Central memory CD4-positive, alpha-beta T cell (primary cell): ENCODE data around the gene RDH12.

Experiments
- DNase-seq: peaks from one replicate; pipeline ENCODE4 v3.0.0; 2022

Gene RDH12

GRCh38 chr14:67749341-67750084 lies 47.8 kb downstream of the RDH12 start:
- DNase-seq: no peak

DNA sequence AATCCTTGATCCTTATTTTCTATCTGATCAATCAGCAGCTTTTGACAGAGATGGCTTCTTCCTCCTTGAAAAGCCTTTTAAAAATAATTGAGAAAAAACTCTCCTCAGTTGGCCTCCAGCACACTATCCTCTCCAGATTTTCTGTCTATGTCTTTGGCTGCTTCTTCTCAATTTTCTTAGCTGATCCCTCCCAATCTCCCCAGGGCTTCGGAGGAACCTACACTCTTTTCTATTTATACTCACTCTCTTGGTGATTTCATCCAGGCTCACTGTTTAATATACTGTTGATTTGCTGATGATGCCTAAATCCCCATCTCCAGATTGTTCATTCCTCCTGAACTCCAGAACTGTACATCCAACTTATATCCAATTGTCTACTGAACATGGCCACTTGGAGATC lies 54.8 kb downstream of the RDH12 start:
- no peak for DNase-seq

DNA sequence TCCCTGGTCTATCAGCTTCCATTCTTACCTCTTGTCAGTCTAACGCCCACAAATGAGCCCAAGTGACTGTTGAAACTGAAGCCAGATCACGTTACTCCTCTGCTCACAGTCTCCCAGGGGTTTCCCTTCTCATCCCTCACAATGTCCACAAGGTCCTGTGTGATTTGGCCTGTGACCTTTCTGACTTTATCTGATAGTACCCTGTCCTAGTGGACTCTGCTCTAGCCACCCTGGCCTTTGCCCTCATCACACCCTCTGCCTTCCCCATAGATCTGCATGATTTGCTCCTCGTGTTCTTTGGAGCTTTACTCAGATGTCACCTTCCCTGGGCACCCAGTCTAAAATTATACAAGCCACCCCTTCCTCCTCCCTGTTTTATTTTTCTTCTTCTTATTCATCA lies 55.5 kb downstream of the RDH12 start:
- DNase-seq: no peak

GRCh38 chr14:67759916-67760315 lies 58.2 kb downstream of the RDH12 start:
- DNase-seq: no peak

- no peak for DNase-seq
Observed at GRCh38 chr14:67762051-67762450, 60.4 kb downstream of the RDH12 start.

GRCh38 chr14:67763158-67763822 lies 61.6 kb downstream of the RDH12 start:
- no peak for DNase-seq

- no peak for DNase-seq
Observed at GRCh38 chr14:67764496-67764895, 62.8 kb downstream of the RDH12 start.

DNA sequence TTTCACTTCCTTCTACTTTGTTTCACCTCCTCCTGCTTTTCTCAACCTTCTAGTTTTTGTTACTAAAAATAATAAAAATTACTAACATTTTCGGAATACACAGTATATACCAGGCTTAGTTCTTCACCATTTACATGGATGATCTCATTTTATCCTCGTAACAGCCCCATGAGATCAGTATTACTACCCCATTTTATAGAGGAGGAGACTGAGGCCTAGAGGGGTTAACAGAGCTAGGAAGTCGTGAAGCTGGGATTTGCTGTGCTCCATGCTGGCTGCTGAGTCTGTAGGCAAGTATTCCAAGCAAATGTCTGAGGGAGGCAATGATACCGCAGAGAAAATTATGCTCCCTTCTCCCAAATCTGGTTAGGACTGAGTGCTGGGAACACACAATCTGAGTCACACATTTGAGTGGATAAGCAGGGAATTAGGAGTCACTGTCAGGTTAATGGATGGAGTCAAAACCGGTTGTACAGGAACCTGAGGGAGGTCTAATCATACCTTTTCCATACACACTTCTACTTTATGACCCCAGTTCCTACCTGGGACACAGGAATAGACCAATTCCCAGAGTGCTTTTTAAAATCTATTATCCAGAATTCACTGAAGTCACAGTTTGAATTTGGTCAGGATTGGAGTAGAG lies 63.6 kb downstream of the RDH12 start:
- no peak for DNase-seq

- DNase-seq: no peak
Observed at GRCh38 chr14:67766035-67766680, 64.5 kb downstream of the RDH12 start.

- no peak for DNase-seq
Observed at GRCh38 chr14:67768219-67768618, 66.5 kb downstream of the RDH12 start.

GRCh38 chr14:67773844-67774377 lies 72.2 kb downstream of the RDH12 start:
- DNase-seq: no peak

DNA sequence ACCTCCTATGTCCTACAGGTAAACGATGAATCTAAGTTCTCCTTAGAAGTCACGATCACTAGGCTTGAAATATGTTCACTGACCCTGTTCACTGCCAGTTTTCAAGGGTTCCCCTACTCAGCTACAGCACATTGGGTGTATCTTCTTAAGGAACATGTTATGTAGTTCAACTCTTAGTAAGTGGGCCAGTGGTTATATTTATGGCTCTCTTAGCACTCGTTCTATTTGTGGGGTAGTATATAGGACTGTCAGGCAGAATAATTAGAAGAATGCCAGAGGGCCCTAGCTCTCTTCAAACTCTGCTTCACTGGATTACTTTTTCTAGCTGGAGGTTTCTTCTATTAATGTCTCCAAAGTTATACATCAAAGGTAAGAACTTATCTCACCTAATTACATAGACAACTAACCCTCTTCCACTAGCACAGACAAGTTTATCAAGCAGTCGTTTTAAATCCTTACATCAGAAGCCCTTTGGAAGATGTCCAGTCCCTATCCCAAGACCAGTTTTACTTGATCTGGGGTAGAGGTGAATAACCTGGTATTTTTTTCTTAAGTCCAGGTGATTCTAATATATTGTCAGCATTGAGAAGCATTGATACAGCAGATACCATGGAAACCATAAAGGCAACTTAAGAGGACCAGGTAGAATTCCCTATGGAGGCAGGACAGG lies 75.1 kb downstream of the RDH12 start:
- no peak for DNase-seq

GRCh38 chr14:67778792-67779191 lies 77.1 kb downstream of the RDH12 start:
- DNase-seq: no peak

GRCh38 chr14:67782090-67782489 lies 80.4 kb downstream of the RDH12 start:
- no peak for DNase-seq
